ENCODE data around the gene RASL10A.

The RASL10A gene

DNA sequence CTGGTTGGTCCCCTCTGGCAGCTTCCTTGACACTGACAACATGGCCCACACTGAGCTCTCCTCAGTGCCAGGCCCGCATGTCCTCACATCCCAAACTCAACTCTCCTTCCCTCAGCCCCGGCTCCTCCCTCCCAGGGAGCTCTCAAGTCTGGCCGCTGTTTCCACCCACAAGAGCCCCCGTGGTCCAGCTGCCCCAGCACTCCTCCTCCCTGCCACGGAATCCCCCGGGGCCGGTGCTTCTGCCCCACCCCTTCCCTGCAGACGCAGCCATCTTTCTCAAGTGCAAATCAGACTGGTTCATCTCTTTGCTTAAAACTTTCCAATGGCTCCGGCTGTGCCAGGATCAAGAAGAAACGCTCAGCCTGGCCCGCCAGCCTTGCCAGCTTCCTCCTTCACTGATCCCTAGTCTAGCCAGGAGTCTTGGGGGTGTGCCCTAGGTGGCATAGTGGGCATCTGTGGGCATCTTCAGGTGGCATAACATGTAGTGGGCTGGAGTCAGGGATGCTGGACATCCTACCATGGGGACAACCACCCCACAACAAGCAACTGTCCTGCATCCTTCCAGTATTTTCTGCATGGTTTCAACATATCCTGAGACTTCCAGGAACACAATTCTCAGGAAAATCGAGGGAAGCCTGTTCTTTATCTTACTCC is 22.3 kb upstream of the RASL10A start:
- DNase-seq: no peak

DNA sequence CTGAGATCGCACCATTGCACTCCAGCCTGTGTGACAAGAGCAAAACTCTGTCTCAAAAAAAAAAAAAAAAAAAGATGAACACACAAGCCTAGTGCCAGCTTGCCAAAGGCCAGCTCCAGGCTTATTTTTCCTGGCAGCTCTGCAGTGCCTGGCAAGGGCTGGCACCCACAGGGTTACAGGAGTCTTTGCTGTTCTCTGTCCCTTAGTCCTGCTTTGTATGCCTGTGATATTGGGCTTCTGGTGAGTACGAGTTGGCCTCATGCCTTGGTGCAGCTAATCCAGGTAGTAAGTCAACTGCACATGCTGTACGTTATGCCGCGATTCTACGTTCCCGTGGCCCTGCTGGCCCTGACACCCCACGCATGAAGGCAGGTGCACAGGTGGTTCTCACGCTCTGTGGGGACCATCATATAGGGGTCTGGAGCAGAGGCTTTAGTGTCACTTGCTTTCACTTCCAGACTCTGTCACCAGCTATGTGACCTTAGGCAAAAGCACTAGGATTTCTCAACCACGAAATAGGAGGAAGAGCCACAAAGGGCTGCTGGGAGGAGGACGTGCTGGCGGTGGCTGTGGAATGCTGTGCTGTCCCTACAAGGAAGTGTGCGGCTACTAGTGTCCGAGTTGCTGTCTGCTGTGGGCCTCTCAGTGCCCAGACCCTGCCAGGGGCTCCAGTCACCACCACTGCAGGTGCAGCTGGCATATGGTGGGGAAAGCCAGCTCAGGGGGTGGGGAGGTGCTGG is 21.4 kb upstream of the RASL10A start:
- DNase-seq: no peak

DNA sequence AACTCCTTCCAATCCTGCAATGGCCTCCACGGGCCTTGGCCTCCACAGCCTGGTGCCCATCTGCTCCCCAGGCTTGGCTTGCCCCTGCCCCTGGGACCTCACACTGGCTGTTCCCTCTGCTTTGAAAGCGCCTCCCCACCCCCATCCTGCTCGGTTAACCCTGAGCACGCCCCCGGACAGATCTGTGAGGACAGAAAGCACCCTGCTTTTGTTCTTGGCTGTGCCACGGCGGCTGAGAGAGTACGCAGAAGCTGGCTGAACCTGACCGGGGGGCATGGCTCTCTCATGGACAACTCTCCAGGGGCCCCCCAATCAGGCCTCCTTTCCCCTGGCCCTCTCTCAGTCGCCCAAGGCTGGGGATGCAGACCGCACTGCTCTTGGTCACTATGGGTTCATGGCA is 20.2 kb upstream of the RASL10A start:
- DNase-seq: no peak

DNA sequence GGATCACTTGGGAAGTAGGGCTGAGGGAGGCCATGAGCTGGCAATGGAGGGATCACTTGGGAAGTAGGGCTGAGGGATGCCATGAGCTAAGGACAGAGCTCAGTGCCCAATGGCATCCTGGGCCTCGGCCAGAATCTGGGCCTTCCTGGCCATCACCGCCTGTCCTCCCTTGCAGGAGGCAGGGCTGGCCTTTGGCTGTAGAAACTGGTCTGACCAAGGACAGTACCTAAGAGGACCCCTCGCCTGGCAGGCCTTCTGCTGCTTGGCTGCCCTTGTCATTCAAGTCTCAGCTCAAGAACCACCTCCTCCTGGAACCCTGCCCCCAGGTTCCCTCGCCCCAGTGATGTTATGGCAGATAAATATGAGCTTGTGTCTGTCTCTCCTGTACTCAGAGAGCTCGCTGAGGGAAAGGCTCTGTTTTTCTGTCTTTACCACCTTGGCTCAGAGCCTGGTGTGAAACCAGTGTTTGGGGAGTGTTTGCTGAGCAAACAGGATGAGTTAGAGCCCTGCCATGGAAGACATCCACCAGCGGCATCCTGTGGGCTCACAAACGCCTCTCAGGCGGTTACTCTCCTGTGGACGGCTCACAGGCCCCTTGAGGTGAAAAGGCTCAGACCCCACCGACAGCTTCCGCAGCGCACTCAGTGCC is 19.3 kb upstream of the RASL10A start:
- no peak for DNase-seq

DNA sequence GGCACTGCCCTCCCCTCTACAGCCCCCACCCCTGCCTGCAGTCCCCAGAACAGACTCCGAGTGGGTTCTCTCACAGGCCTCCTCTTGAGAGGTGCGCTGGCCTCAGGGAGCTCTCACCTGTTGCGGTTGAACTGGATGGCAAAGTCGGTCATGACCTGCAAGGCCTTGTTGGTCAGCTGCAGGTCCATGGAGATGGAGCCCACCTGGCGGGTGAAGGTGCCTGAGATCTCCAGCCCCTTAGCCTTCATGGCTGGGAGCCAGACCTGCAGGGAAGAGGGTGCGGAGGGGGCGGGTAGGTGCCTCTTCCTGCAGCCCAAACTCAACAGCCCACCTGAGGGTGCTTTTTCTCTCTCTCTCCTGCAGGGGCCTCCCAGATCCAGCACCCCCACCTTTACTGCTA is 18.7 kb upstream of the RASL10A start:
- DNase-seq: no peak

DNA sequence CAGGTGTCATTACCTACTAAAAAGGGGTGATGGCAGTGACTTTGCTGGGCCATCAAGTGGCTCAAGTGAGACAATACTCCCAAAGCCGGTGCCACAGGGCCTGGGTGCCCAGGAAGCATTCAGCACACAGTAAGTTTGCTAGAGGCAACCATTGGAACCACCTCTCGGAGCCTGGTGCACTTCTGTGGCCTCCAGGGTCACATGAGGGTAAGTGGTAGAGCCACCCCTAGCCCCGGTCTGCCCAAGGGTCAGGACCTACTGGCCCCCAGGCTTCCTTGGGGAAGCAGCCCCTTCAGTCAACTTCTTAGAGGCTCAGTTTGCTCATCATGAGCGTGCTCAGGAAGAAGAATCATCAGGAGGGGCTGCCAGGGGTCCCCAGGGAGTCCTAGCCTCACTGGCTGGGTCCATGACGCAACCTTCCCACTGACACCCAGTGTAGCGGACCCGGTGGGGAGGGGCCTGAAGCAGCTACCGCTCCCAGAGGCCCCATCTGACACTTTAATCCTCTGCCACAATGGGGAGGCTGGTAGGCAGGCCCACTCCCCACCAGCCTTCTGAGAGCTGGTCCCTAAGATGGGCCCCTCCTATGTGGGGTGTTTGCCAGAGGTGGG is 17.5 kb upstream of the RASL10A start:
- DNase-seq: no peak

DNA sequence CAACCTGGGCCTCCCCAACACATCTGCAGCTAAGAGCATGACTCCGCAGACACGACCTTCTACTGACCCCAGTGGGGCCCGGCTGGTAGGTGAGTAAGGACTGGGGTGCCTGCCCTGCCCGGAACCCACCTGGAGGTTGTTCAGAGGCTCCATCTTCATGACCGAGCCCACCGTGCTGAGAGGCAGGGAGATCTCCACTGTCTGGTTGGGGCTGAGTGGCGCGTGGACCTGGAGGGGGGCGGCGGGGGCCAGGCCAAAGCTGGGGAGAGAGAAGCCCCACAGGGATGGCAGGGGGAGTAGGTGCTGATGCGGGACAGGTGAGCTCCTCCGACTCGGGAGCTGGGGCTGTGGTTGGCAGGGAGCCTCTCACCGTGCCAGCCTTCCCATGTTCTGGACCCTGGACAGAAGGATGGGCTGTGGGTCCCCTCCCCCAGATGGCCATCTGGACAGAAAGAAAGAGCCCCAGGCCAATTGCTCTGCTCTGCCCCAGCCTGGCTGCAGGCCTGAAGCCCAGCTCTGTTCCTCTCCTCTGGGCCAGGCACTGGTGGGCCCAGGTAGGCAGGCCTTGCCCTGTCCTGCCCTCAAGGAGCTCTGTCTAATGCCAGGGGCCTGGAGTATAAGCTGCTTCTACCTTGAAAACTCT is 16.3 kb upstream of the RASL10A start:
- DNase-seq: no peak

DNA sequence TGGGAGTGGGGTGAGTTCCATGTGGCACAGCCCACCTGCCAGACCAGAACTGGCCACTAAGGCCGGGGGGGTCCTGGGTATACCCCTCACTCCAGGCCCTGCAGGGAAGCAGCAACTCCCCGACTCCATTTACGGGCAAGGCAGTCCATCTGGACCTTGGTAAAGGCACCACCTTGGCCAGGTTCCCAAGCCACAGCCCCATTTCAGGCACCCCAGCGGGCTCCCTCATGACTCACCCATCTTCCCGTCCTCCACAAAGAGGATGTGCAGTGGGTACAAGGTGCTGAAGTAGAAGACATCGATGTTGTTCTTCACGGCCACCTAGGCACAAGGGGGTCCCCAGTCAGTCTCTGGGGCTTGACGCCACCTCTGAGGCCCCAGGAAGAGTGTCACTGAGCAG is 15.7 kb upstream of the RASL10A start:
- no peak for DNase-seq

DNA sequence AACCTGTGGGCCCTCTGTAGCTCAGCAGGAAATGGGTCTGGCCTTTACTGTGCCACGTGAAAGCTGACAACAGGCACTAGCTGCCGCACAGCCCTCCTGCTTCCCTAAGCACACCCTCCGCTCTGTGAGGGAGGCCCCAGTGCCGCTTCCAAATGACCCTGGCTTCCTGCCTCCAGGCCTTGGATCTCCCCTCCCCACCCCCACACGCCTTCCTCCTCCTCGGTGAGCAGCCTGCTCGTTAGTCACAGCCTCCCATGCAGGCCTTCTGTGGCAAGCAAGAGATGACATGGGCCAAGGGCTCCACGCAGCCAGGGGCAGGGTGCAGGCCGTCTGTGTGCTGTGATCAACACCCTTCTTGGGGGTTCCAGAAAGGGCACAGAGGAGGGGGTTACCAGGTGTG is 15.3 kb upstream of the RASL10A start:
- no peak for DNase-seq

DNA sequence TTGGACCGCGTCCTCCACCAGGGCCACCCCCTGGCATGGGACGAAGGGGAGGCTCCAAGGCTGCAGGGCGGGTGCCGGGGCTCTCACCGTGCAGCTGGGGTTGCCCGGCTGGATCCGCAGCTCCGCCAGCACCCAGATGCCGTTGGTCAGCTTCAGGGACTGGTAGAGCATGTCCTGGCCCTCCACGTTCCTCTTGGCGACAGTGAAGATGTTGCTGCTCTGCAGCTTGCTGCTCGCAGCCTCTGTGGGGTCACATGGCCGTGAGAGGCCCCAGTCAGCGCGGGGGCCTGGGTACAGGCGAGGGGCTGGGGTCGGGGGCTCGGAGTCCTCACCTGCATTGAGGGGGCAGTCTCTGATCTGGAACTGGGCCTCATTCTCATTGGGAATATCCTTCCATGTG is 14.8 kb upstream of the RASL10A start:
- DNase-seq: no peak

DNA sequence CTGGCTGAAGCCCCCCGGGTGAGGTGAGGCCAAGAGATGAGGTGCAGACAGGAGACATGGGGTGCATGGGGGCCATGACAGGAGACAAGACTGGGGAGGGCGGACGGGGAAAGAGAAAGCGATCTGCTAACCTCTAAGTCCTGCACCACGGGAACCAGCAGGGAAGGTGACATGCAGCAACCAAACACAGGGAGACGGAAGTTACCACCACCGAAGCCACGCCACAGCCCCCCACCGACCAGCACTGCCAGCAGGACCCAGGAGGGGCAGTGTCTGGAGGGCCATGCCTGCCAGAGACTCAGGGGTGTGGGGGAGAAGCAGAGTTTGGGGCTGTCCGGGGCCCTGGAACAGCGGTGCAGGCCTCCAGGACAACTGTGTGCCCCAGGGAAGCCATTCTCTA is 14.1 kb upstream of the RASL10A start:
- no peak for DNase-seq

DNA sequence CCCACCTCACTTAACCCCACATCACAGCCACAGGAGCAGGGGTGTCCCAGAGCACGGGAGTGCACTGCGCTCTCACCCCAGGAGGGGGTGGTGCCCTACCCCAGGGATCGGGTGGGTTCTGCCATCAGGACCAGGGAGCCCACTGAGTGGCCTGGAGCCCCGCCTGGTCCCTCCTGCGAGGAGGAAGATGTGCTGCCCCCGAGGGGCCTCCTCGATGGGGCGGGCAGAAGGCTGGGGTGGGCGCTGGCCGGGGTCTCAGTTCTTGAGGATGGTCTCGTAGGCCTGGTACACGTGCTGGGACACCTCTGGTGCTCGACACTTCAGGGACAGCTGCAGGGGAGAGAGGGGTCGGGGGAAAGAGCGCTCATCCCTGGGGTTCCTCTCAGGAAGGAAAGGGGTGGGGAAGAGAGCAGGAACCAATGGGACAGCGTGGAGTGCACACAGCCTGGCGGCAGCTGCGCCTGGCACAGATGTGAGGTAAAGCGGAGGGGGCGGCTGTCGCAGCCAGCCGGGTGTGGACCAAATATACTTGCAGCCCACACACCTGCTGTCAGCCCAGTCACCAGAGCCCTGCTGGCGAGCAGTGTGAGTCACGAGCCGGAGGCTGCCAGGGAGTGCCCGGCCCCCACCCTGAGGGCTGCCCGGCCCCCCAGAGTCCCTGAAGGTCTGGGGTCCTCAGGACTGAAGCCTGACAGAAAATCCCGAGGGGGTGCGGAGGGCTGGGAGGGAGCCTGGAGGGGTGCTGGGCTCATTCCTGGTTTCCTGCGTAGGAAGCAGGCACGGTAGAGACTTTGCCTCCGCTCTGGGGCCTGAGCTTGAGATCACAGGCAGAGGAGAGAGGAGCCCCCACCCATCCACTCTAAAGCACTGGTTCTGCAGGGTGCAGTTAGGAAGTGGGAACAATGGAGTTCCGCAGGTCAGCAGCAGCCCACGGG is 13.3 kb upstream of the RASL10A start:
- no peak for DNase-seq

DNA sequence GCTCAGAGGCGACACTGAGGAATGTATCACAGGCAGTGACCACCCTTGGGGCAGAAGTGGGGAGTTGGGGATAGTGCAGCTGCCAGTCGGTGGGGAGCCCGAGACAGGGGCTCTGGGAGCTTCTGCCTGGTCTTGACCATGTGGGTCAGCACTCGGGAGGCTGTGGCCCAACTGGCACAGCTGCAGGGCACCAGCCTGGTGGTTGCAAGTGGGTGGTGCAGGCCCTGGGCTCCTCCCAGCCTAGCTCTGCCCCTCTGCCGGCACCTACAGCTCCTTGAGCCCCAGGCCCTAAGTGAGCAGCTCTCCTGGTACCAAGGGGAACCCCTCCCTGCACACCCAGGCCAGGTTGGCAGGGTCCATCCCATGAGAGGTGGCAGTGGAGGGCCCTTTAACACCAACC is 12.6 kb upstream of the RASL10A start:
- no peak for DNase-seq

DNA sequence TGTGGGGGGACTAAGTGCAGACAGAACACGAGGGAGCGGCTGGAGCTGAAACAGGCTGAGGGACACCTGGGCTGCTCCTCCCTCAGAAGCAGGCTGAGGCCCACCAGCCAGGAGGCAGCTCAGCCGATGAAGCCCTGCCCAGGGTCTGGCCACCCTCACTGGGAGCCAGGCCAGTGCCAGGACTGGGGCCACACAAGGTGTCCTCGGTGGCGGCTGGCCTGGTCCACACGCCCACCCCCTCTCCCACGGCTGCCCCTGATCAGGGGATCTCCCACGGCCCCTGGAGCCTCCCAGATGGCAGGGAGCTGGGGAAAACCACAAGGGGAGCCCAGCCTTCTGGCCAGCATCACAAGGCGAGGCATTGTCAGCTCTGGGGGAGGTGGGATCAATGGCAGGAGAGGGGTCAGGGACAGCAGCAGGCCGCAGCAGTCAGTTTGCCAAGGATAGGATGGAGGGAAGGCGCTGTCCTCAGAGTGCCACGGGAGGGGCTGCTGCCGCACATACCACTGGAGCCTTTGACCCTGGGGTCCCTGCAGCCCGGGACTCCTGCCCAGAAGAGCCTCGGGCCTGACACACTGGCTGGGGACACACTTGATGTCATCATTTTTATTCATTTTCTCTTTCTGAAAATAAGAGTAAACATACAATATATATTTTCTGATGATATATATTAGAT is 11.7 kb upstream of the RASL10A start:
- DNase-seq: no peak

DNA sequence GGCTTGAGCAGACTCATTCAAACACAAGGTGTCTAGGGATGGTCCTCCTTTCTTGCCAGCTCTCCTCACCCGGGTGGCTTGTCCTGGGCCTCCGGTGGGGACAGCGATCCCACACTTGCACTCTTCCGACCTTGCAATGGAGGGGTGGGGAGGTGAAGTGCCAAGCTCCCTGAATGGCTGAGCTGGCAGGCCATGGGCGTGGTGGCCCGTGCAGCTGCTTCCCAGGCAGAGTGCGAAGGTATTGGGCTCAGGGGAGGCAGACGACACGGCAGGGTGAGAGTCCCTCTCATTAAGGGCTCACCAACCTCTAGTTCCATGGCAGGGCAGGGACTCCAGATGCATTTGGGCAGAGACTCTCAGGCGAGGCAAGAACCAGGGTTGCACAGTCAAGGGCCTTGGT is 11.0 kb upstream of the RASL10A start:
- DNase-seq: no peak

DNA sequence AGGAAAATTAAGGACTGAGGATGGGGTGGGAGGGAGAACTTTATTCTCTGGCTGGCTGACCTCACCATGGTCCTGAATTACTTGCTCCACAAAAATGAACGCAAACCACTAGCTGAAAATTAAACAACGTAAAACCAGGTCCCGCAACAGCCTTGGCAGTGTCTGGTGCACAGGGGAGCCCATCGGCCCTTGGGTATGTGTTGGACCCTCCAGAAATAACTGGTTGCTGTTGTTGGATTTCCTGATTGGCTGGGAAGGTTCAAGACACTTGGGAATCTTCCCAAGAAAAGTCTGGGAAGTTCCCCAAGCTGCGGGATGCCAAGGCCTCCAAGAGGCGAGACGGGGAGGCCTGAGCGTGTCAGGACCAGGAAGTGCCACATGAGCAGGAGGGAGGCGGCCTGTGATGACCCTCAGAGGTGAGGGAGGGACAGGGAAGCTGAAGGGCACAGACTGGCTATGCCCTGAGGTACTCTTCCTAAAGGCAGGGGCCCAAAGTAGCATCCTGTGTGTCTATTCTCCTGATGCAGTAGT is 10.4 kb upstream of the RASL10A start:
- no peak for DNase-seq

DNA sequence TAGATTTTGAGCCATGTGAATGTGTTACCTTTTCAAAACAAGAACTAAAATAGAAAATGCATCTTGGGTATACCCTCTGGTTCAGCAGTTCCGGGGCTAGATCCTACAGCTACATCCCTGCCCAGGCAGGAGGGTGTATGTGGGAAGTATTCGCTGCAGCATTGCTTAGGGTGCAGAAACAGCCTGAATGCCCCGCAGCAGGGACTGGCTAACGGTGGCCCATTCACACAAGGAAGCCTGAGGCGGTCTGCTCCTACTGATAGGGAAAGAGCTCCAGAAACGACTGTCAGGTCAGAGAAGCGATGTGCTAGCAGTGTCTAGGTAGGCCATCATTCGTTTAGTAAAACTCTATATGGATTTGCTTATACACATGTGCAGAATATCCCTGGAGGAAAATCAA is 9.9 kb upstream of the RASL10A start:
- no peak for DNase-seq

DNA sequence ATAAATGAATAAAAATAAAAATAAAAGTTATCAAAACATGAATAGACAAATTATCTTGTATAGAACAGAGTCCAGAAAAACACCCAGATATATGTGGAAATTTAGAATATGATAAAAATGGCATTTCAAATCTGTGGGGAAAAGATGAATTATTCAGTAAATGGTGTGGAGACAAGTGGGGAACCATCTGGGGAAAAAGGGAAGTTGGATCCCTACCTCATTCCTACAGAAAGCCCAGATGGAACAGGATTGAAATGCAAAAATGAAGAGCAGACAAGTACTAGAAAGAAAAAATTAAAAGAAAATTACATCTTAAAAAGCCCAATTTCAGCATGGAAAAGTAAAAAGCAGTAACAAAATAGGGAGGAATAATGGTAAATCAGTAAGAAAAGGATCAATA is 8.1 kb upstream of the RASL10A start:
- no peak for DNase-seq

DNA sequence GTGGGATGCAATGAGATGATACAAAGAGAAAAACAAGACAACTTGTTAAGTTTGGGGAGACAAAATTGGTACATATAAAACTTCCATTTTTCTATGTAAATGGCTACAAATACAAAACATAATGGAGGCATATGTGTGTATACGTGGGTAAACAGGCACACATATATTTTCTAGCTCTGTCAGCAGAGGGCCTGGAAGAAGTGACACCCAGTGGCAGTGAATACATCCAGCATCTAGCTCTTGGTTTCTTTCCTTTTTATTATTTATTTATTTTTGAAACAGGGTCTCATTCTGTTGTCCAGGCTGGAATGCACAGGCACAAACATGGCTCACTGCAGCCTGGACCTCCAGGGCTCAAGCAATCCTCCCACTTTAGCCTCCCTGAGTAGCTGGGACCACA is 5.0 kb upstream of the RASL10A start:
- DNase-seq: no peak

DNA sequence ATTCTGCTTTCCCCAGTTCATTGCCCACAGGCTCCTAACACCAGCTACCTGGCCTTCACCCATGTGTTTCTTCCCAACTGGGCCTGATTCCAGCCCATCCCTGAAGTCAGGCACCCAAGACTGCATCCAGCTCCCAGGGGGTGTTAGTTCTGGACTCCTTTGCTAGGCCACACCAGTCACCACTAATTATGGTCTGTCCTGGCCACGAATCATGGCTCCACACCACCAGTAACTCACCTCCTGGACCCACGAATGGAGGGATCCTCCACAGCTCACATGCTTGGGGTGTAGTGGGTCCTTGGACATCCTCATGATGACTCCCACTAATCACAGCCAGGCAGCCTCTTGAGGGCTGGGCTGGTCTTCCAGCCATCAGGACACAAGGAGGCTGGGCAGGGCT is 3.6 kb upstream of the RASL10A start:
- no peak for DNase-seq

DNA sequence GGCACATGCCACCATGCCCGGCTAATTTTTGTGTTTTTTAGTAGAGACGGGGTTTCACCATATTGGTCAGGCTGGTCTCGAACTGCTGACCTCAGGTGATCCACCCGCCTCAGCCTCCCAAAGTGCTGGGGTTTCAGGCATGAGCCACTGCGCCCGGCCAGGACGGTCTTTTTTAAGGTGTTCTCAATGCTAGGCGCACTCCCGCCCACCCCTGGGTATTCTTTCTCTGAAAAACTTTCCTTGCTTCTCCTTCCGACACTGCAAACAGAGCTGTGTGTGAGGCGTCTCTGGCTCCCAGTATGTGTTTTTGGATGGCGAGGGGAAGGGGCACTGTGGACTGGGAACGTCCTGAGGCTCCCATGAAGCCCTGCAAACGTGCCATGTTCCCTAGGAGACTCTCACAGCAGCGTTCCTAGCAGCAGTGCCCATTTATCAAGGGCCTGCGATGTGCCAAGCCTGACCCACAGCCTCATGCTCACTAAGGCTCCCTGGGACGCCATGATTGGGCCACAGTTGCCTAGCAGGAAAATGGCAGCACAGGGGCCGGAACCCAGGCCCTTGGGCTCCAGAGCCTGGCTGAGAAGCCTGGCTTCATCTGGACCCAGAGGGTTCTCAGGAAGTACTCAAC is 2.4 kb upstream of the RASL10A start:
- no peak for DNase-seq
